Measurements from ENCODE around the gene MC3R. TPM values are rescaled to one million over a fixed set of nuclear protein-coding genes. Genes with fewer than 3 reads are reported as not detected.

MC3R gene
- total and polyA plus RNA-seq, 2 donors (not counting 1 experiment from before 2014, with no cell fraction given), result not detected

GRCh38 chr20:56249956-56250355 is 1.4 kb downstream of the MC3R start:
- DNase-seq (no peak), ATAC-seq (ENCODE audit: low read depth) (no peak)
- Histone ChIP-seq H3K79me2 (ENCODE audit: control insufficient read depth, insufficient read depth, low read length) (no peaks in the 10 kb centered on the region), H3K4me1 (ENCODE audit: control insufficient read depth in 2 of 2, insufficient read depth in 2 of 2, low read length in 2 of 2) (no peaks in the 10 kb centered on the region), H3K4me3 (ENCODE audit: control extremely low read depth in 1 of 5, extremely low read depth in 1 of 5, insufficient read depth in 1 of 5, low read depth in 2 of 5, low read length in 4 of 5) (no peak overlapping the region), H3K36me3 (replicated peaks in 1 of 2; ENCODE audit: control extremely low read depth in 1 of 2, control insufficient read depth in 1 of 2, extremely low read depth in 1 of 2, insufficient read depth in 2 of 2, low read length in 1 of 2) (no peaks in the 10 kb centered on the region), H3K27ac (ENCODE audit: low read length in 2 of 2) (no peak overlapping the region), H4K20me1 (ENCODE audit: control insufficient read depth, insufficient read depth, low read length, poor library complexity, severe bottlenecking) (no peaks in the 10 kb centered on the region), H3K9ac (ENCODE audit: low read length) (no peak overlapping the region), H3K4me2 (replicated peaks; ENCODE audit: low read depth, low read length, poor library complexity, severe bottlenecking) (no peak overlapping the region), H3K9me3 (ENCODE audit: control extremely low read depth in 1 of 3, control insufficient read depth in 2 of 3, insufficient read depth in 1 of 3, low read length in 2 of 3) (peaks cover 0 to 9% (median 0%) of the 10 kb centered on the region in 3 donors), H3K27me3 (replicated peaks in 1 of 4; ENCODE audit: control extremely low read depth in 1 of 4, control insufficient read depth in 3 of 4, insufficient read depth in 4 of 4, low read length in 3 of 4) (peaks cover 0 to 8% (median 0%) of the 10 kb centered on the region in 4 experiments), H2AFZ (ENCODE audit: insufficient read depth, low read depth, low read length, poor library complexity, severe bottlenecking) (no peak overlapping the region)
- intact Hi-C loops (cut with micrococcal nuclease), result no loop called here
- H3K4me1 Mint-ChIP-seq, result no peaks in the 10 kb centered on the region
- ChIA-PET CTCF (no interaction called here), POLR2A (no interaction called here)
- WGBS (ENCODE audit: insufficient coverage), result 83% methylated on average over 4 of the region's 7 CpGs
- no peak overlapping the region for H3K27ac Mint-ChIP-seq
- TF ChIP-seq CTCF (IDR thresholded peaks at IDR 0.05) (no peak), EZH2 (IDR thresholded peaks at IDR 0.05; ENCODE audit: borderline replicate concordance, insufficient read depth, low read depth, low read length, poor library complexity, severe bottlenecking) (no peak)
- H3K4me3 Mint-ChIP-seq, result no peak overlapping the region
- no peaks in the 10 kb centered on the region for H3K9me3 Mint-ChIP-seq (ENCODE audit: insufficient read depth)
- peaks cover 34% of the 10 kb centered on the region for H3K27me3 Mint-ChIP-seq

GRCh38 chr20:56257604-56258003 is 9.1 kb downstream of the MC3R start:
- Mint-ChIP-seq H3K27ac (no peak overlapping the region), H3K4me1 (no peaks in the 10 kb centered on the region), H3K4me3 (no peak overlapping the region), H3K9me3 (ENCODE audit: insufficient read depth) (no peaks in the 10 kb centered on the region), H3K27me3 (peaks cover 14% of the 10 kb centered on the region)
- Histone ChIP-seq H3K9ac (ENCODE audit: low read length) (no peak overlapping the region), H3K79me2 (ENCODE audit: control insufficient read depth, insufficient read depth, low read length) (no peaks in the 10 kb centered on the region), H3K4me2 (replicated peaks; ENCODE audit: low read depth, low read length, poor library complexity, severe bottlenecking) (no peak overlapping the region), H2AFZ (ENCODE audit: insufficient read depth, low read depth, low read length, poor library complexity, severe bottlenecking) (no peak overlapping the region), H3K27ac (ENCODE audit: low read length in 2 of 2) (no peak overlapping the region), H3K27me3 (replicated peaks in 1 of 4; ENCODE audit: control extremely low read depth in 1 of 4, control insufficient read depth in 3 of 4, insufficient read depth in 4 of 4, low read length in 3 of 4) (no peaks in the 10 kb centered on the region), H3K9me3 (ENCODE audit: control extremely low read depth in 1 of 3, control insufficient read depth in 2 of 3, insufficient read depth in 1 of 3, low read length in 2 of 3) (no peaks in the 10 kb centered on the region), H3K36me3 (replicated peaks in 1 of 2; ENCODE audit: control extremely low read depth in 1 of 2, control insufficient read depth in 1 of 2, extremely low read depth in 1 of 2, insufficient read depth in 2 of 2, low read length in 1 of 2) (no peaks in the 10 kb centered on the region), H4K20me1 (ENCODE audit: control insufficient read depth, insufficient read depth, low read length, poor library complexity, severe bottlenecking) (no peaks in the 10 kb centered on the region), H3K4me1 (ENCODE audit: control insufficient read depth in 2 of 2, insufficient read depth in 2 of 2, low read length in 2 of 2) (no peaks in the 10 kb centered on the region), H3K4me3 (ENCODE audit: control extremely low read depth in 1 of 5, extremely low read depth in 1 of 5, insufficient read depth in 1 of 5, low read depth in 2 of 5, low read length in 4 of 5) (no peak overlapping the region)
- ChIA-PET CTCF (no interaction called here), POLR2A (no interaction called here)
- no peak for TF ChIP-seq CTCF (IDR thresholded peaks at IDR 0.05)
- 88% methylated on average over 7 of the region's 7 CpGs for WGBS (ENCODE audit: insufficient coverage)
- ATAC-seq (ENCODE audit: low read depth) (no peak), DNase-seq (no peak)
- intact Hi-C loops (cut with micrococcal nuclease), result no loop called here
